GM12875 (cell line): ENCODE results near the gene TALDO1.
A peak's percentile ranks its signal among the peaks of the same experiment; 100 is the strongest.

ENCODE experiments used
- H3K4me3 ChIP-seq: one replicate; pipeline ENCODE4 v1.5.1; 2011; ENCODE audit warnings: low read depth, low read length, control low read depth
- CTCF ChIP-seq: IDR thresholded peaks from 2 replicates; pipeline ENCODE4 v1.5.1; 2011; ENCODE audit warnings: low read depth, mild to moderate bottlenecking, control low read depth, inconsistent platforms, low read length, moderate library complexity, borderline replicate concordance; ENCODE audit not compliant: insufficient read depth

Gene TALDO1

GRCh38 chr11:771617-772204 lies 24.4 kb downstream of the TALDO1 start:
- no peak for TF ChIP-seq CTCF
- no peak overlapping the region for H3K4me3 ChIP-seq

- H3K4me3 ChIP-seq = no peak overlapping the region
- TF ChIP-seq CTCF = no peak
Observed at GRCh38 chr11:772429-773390, 25.4 kb downstream of the TALDO1 start.

GRCh38 chr11:773425-773824 lies 26.2 kb downstream of the TALDO1 start:
- no peak overlapping the region for H3K4me3 ChIP-seq
- TF ChIP-seq CTCF = no peak

- TF ChIP-seq CTCF = no peak
- no peak overlapping the region for H3K4me3 ChIP-seq
Observed at GRCh38 chr11:773830-774229, 26.6 kb downstream of the TALDO1 start.

- no peak overlapping the region for H3K4me3 ChIP-seq
- TF ChIP-seq CTCF = no peak
Observed at GRCh38 chr11:774873-775592, 27.8 kb downstream of the TALDO1 start.

GRCh38 chr11:776263-776560 lies 28.9 kb downstream of the TALDO1 start:
- H3K4me3 ChIP-seq = peak overlapping the region; percentile 83
- TF ChIP-seq CTCF = no peak
